HCT116 (cell line): ENCODE results near the gene CAVIN1. TPM values are rescaled to one million over a fixed set of nuclear protein-coding genes. Genes with fewer than 3 reads are reported as not detected.

Experiments used
- ATAC-seq: fragments of 200-7000 bp; cut with Tn5 transposase; 2 replicates; pipeline ENCODE4 v1.9.1; 2020; ENCODE audit warnings: mild to moderate bottlenecking, moderate library complexity
- BruUV-seq: library from RNA; stranded (reverse); fragments of 400-500 nt; replicated peaks from 2 replicates; lab custom pipeline; 2021; lab: Mats Ljungman, UMichigan
- CTCF ChIA-PET: fragments of 300-600 bp; sonication (Branson Sonifier 250); formaldehyde crosslinking; loops from one replicate; lab custom pipeline; 2021; ENCODE audit warnings: antibody characterized with exemption; lab: Charles Lee
- POLR2A ChIA-PET: fragments of 300-600, 350-600 bp; sonication (Branson Sonifier 250); formaldehyde crosslinking; loops from one replicate; lab custom pipeline; 2021; ENCODE audit warnings: antibody characterized with exemption; lab: Charles Lee
- RAD21 ChIA-PET, 2 experiments: fragments of 300-600 bp; sonication (Branson Sonifier 250); formaldehyde crosslinking; loops; one replicate each; lab custom pipeline; 2023; ENCODE audit warnings: low total read pairs in 2 of 2; ENCODE audit not compliant: uncharacterized antibody in 2 of 2, unreplicated experiment in 2 of 2, low non-redundant PET in 1 of 2; lab: Charles Lee
- DNase-seq: peaks from one replicate; pipeline ENCODE4 v3.0.0-alpha.2; 2010; ENCODE audit warnings: low read depth, low spot score
- H2AFZ ChIP-seq: fragments of 200-600 bp; shearing (Covaris generic), sonication (generic); 2 replicates; pipeline ENCODE4 v1.6.1; 2017; ENCODE audit warnings: low read depth, mixed run types, mixed read lengths, antibody characterized with exemption, low read length; ENCODE audit not compliant: poor library complexity, severe bottlenecking
- H3K27ac ChIP-seq: 2 replicates; pipeline ENCODE4 v1.5.1; 2012; ENCODE audit warnings: low read depth, low read length
- H3K27me3 ChIP-seq: fragments of 200-600 bp; sonication (generic); 2 replicates; pipeline ENCODE4 v1.6.1; 2016; ENCODE audit warnings: mixed run types, low read length, mixed read lengths; ENCODE audit not compliant: insufficient read depth
- H3K36me3 ChIP-seq, 2 experiments: fragments of 200-500 bp in 1 of 2; fragments of 200-600 bp in 1 of 2; sonication (Bioruptor generic) in 1 of 2; sonication (generic) in 1 of 2; 2 replicates each; pipeline versions ENCODE4 v1.5.1 to v1.6.1; 2014 to 2016; ENCODE audit warnings: low read length in 2 of 2, inconsistent platforms in 1 of 2, mixed read lengths in 1 of 2, mixed run types in 1 of 2; ENCODE audit not compliant: insufficient read depth in 2 of 2, control insufficient read depth in 1 of 2
- H3K4me1 ChIP-seq, 2 experiments: fragments of 200-600 bp in 1 of 2; sonication (generic) in 1 of 2; 2 replicates each; pipeline versions ENCODE4 v1.5.1 to v1.6.1; 2012 to 2017; ENCODE audit warnings: low read length in 2 of 2, inconsistent platforms in 1 of 2, mild to moderate bottlenecking in 1 of 2, mixed read lengths in 1 of 2, mixed run types in 1 of 2, moderate library complexity in 1 of 2; ENCODE audit not compliant: insufficient read depth in 2 of 2, control insufficient read depth in 1 of 2
- H3K4me2 ChIP-seq: fragments of 200-600 bp; sonication (generic); 2 replicates; pipeline ENCODE4 v1.6.1; 2017; ENCODE audit warnings: mixed run types, low read length, mixed read lengths
- H3K4me3 ChIP-seq, 2 experiments: fragments of 200-600 bp in 1 of 2; sonication (generic) in 1 of 2; replicated peaks in 1 of 2; 2 replicates each; pipeline ENCODE4 v1.5.1; 2011 to 2016; ENCODE audit warnings: low read length in 2 of 2, control low read depth in 1 of 2, low read depth in 1 of 2, mild to moderate bottlenecking in 1 of 2, mixed read lengths in 1 of 2, mixed run types in 1 of 2
- H3K79me2 ChIP-seq: fragments of 200-600 bp; sonication (generic); 2 replicates; pipeline ENCODE4 v1.6.1; 2017; ENCODE audit warnings: mild to moderate bottlenecking, mixed run types, low read length, moderate library complexity, mixed read lengths; ENCODE audit not compliant: insufficient read depth
- H3K9ac ChIP-seq: fragments of 200-600 bp; sonication (generic); 2 replicates; pipeline ENCODE4 v1.6.1; 2016; ENCODE audit warnings: low read length, mixed read lengths
- H3K9me2 ChIP-seq: fragments of 200-600 bp; sonication (generic), shearing (Covaris generic); 2 replicates; pipeline ENCODE4 v1.6.1; 2017; ENCODE audit warnings: mixed run types, mild to moderate bottlenecking, moderate library complexity; ENCODE audit not compliant: insufficient read depth
- H3K9me3 ChIP-seq, 2 experiments: fragments of 200-500 bp in 1 of 2; fragments of 200-600 bp in 1 of 2; sonication (Bioruptor generic) in 1 of 2; sonication (generic) in 1 of 2; 2 replicates each; pipeline ENCODE4 v1.6.1; 2014 to 2017; ENCODE audit warnings: low read length in 2 of 2, mixed read lengths in 2 of 2, inconsistent platforms in 1 of 2, low read depth in 1 of 2, mild to moderate bottlenecking in 1 of 2, mixed run types in 1 of 2, moderate library complexity in 1 of 2; ENCODE audit not compliant: control insufficient read depth in 1 of 2, insufficient read depth in 1 of 2
- H4K20me1 ChIP-seq: fragments of 200-600 bp; sonication (generic), shearing (Covaris generic); 2 replicates; pipeline ENCODE4 v1.6.1; 2017; ENCODE audit warnings: mixed run types, mild to moderate bottlenecking, moderate library complexity; ENCODE audit not compliant: insufficient read depth
- CBX3 ChIP-seq: IDR thresholded peaks from 2 replicates; pipeline ENCODE4 v1.6.1; 2012; ENCODE audit warnings: low read depth
- CEBPB ChIP-seq: IDR thresholded peaks from 2 replicates; pipeline ENCODE4 v1.6.1; 2012; ENCODE audit warnings: low read depth
- EGR1 ChIP-seq: IDR thresholded peaks from 2 replicates; pipeline ENCODE4 v1.6.1; 2012; ENCODE audit warnings: low read depth
- FOSL1 ChIP-seq: IDR thresholded peaks from 2 replicates; pipeline ENCODE4 v1.6.1; 2012; ENCODE audit warnings: low read depth
- JUND ChIP-seq: IDR thresholded peaks from 2 replicates; pipeline ENCODE4 v1.6.1; 2012
- POLR2A ChIP-seq: IDR thresholded peaks from 2 replicates; pipeline ENCODE4 v1.7.0; 2011; ENCODE audit warnings: borderline replicate concordance; ENCODE audit not compliant: insufficient read depth, insufficient read length; ENCODE audit errors: extremely low read depth
- RAD21 ChIP-seq: IDR thresholded peaks from 2 replicates; pipeline ENCODE4 v1.6.1; 2012; ENCODE audit warnings: low read depth, mild to moderate bottlenecking
- SIN3A ChIP-seq: IDR thresholded peaks from 2 replicates; pipeline ENCODE4 v1.6.1; 2012; ENCODE audit warnings: low read depth
- SP1 ChIP-seq: IDR thresholded peaks from 2 replicates; pipeline ENCODE4 v1.6.1; 2012; ENCODE audit warnings: low read depth
- SRF ChIP-seq: IDR thresholded peaks from 2 replicates; pipeline ENCODE4 v1.6.1; 2012; ENCODE audit warnings: low read depth
- TCF7L2 ChIP-seq: IDR thresholded peaks from 2 replicates; pipeline ENCODE4 v1.7.0; 2011; ENCODE audit warnings: borderline replicate concordance, inconsistent platforms; ENCODE audit not compliant: insufficient read depth, insufficient read length; ENCODE audit errors: extremely low read depth
- YY1 ChIP-seq: IDR thresholded peaks from 2 replicates; pipeline ENCODE4 v1.6.1; 2011; ENCODE audit warnings: low read length, low read depth, moderate library complexity, mild to moderate bottlenecking; ENCODE audit not compliant: insufficient replicate concordance; ENCODE audit errors: extremely low read depth
- ZFX ChIP-seq: fragments of 450-650 bp; IDR thresholded peaks from 2 replicates; pipeline ENCODE4 v1.6.1; 2017
- intact Hi-C: fragments of 100-400 bp; cut with micrococcal nuclease; formaldehyde crosslinking; loops from 2 replicates; pipeline ENCODE4 v1.10.0; 2022
- total RNA-seq: library from RNA; stranded (reverse); gene quantifications from one replicate; pipeline ENCODE4 v1.2.1, GENCODE V29; 2021; ENCODE audit not compliant: unreplicated experiment
- TF ChIP-seq, protein P1 (sequence below): IDR thresholded peaks from 2 replicates; pipeline ENCODE4 v1.6.1; 2012
- TF ChIP-seq, protein P2 (sequence below): IDR thresholded peaks from 2 replicates; pipeline ENCODE4 v1.6.1; 2011; ENCODE audit warnings: mild to moderate bottlenecking, low read length, moderate library complexity; ENCODE audit not compliant: insufficient replicate concordance; ENCODE audit errors: extremely low read depth
- TF ChIP-seq, protein P3 (sequence below): IDR thresholded peaks from 2 replicates; pipeline ENCODE4 v1.6.1; 2012
- TF ChIP-seq, protein P4 (sequence below): IDR thresholded peaks from 2 replicates; pipeline ENCODE4 v1.6.1; 2012; ENCODE audit warnings: low read depth

CAVIN1 gene
- total RNA-seq, 1 experiment from 2014 or later: 79.7 TPM

DNA sequence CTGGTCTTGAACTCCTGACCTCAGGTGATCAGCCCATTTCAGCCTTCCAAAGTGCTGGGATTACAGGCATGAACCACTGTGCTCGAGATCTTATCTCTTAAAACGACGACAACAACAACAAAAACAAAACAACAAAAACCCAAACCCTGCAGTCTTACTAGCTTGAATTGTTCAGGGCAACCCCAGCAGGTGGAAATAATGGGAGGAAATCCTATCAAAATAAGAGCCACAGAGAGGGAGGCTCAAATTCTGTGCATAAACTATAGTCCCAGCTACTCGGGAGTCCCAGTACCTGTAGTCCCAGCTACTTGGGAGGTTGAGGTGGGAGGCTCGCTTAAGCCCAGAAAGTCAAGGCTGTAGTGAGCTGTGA, 19.1 kb upstream of the CAVIN1 start:
- H3K27ac ChIP-seq: no peak overlapping the region
- no peaks in the 10 kb centered on the region for H3K9me2 ChIP-seq
- ChIA-PET CTCF (interaction anchor here (1.0 kb wide), 1 partner anchor 11 kb away, joined by 4 read pairs; no protein-coding TSS in a partner anchor), RAD21 (no interaction called here)
- H3K79me2 ChIP-seq: no peaks in the 10 kb centered on the region
- no peaks in the 10 kb centered on the region for H3K9me3 ChIP-seq
- no peak overlapping the region for H3K4me2 ChIP-seq
- TF ChIP-seq RAD21 (no peak), FOSL1 (no peak), ZFX (no peak), YY1 (no peak), TCF7L2 (no peak), CBX3 (no peak), CEBPB (no peak), EGR1 (no peak), JUND (no peak), SIN3A (no peak), SRF (no peak), SP1 (no peak), POLR2A (no peak)
- TF ChIP-seq, protein P1, sequence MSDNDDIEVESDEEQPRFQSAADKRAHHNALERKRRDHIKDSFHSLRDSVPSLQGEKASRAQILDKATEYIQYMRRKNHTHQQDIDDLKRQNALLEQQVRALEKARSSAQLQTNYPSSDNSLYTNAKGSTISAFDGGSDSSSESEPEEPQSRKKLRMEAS: no peak
- TF ChIP-seq, protein P2, sequence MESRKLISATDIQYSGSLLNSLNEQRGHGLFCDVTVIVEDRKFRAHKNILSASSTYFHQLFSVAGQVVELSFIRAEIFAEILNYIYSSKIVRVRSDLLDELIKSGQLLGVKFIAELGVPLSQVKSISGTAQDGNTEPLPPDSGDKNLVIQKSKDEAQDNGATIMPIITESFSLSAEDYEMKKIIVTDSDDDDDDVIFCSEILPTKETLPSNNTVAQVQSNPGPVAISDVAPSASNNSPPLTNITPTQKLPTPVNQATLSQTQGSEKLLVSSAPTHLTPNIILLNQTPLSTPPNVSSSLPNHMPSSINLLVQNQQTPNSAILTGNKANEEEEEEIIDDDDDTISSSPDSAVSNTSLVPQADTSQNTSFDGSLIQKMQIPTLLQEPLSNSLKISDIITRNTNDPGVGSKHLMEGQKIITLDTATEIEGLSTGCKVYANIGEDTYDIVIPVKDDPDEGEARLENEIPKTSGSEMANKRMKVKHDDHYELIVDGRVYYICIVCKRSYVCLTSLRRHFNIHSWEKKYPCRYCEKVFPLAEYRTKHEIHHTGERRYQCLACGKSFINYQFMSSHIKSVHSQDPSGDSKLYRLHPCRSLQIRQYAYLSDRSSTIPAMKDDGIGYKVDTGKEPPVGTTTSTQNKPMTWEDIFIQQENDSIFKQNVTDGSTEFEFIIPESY: no peak
- TF ChIP-seq, protein P3, sequence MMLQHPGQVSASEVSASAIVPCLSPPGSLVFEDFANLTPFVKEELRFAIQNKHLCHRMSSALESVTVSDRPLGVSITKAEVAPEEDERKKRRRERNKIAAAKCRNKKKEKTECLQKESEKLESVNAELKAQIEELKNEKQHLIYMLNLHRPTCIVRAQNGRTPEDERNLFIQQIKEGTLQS: no peak
- TF ChIP-seq, protein P4, sequence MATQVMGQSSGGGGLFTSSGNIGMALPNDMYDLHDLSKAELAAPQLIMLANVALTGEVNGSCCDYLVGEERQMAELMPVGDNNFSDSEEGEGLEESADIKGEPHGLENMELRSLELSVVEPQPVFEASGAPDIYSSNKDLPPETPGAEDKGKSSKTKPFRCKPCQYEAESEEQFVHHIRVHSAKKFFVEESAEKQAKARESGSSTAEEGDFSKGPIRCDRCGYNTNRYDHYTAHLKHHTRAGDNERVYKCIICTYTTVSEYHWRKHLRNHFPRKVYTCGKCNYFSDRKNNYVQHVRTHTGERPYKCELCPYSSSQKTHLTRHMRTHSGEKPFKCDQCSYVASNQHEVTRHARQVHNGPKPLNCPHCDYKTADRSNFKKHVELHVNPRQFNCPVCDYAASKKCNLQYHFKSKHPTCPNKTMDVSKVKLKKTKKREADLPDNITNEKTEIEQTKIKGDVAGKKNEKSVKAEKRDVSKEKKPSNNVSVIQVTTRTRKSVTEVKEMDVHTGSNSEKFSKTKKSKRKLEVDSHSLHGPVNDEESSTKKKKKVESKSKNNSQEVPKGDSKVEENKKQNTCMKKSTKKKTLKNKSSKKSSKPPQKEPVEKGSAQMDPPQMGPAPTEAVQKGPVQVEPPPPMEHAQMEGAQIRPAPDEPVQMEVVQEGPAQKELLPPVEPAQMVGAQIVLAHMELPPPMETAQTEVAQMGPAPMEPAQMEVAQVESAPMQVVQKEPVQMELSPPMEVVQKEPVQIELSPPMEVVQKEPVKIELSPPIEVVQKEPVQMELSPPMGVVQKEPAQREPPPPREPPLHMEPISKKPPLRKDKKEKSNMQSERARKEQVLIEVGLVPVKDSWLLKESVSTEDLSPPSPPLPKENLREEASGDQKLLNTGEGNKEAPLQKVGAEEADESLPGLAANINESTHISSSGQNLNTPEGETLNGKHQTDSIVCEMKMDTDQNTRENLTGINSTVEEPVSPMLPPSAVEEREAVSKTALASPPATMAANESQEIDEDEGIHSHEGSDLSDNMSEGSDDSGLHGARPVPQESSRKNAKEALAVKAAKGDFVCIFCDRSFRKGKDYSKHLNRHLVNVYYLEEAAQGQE: no peak
- TF ChIP-seq, all 23 proteins: peak for 0
- no peak for DNase-seq
- no peak overlapping the region for H3K4me3 ChIP-seq
- H2AFZ ChIP-seq: no peak overlapping the region
- intact Hi-C loops: no loop called here
- POLR2A ChIA-PET: interaction anchor here (1.0 kb wide), 1 partner anchor 19 kb away, joined by 4 read pairs; the partner anchor contains the start of gene CAVIN1
- H3K9ac ChIP-seq: no peak overlapping the region
- no peaks in the 10 kb centered on the region for H3K27me3 ChIP-seq
- BruUV-seq: no TSS peak
- ATAC-seq: no peak
- peaks cover 0 to 6% of the 10 kb centered on the region in 2 experiments; a peak in 2 of 4 replicates for H3K4me1 ChIP-seq
- no peaks in the 10 kb centered on the region for H3K36me3 ChIP-seq
- H4K20me1 ChIP-seq: no peaks in the 10 kb centered on the region
